SW480 (cell line): ENCODE results near the gene HYAL1.
"Not testable (repeated sequence)": the region's sequence is repeated elsewhere in the genome, so short reads cannot be mapped to it uniquely, and the experiment has no call there.

Experiments
- DNase-seq: peaks from one replicate; pipeline ENCODE4 v3.0.0-alpha.2; 2016; ENCODE audit warnings: low spot score

The HYAL1 gene

DNA sequence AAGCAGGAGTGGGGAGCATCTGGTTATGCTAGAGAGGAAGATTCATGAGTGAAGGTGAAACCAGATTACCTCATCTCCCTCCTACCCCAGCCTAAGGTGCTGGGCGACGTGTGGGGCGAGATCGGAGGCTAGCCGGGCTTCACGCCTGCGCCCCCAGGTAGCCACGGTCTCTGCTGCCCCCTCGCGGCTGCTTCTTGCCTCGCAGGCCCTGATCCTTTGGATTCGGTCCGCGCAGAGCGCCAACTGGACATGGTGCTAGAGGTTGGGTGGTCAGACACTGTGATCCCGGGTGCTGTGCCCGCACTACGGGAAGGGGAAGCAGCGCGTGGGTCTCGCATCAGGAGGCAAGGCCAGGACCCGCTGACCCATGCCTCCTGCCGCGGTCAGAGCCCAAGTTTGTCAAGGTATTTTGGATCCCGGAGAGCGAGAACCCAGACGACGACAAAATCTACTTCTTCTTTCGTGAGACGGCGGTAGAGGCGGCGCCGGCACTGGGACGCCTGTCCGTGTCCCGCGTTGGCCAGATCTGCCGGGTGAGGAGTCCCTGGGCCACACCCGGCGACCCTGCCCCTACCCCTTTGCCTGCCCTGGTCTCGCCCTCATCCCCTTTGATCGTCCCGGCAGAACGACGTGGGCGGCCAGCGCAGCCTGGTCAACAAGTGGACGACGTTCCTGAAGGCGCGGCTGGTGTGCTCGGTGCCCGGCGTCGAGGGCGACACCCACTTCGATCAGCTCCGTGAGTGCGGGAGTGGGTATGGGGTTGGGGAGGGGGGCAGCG, 30.3 kb downstream of the HYAL1 start:
- DNase-seq, result peak; percentile 80

GRCh38 chr3:50272538-50272910, 30.9 kb downstream of the HYAL1 start:
- DNase-seq, result not testable (repeated sequence)

DNA sequence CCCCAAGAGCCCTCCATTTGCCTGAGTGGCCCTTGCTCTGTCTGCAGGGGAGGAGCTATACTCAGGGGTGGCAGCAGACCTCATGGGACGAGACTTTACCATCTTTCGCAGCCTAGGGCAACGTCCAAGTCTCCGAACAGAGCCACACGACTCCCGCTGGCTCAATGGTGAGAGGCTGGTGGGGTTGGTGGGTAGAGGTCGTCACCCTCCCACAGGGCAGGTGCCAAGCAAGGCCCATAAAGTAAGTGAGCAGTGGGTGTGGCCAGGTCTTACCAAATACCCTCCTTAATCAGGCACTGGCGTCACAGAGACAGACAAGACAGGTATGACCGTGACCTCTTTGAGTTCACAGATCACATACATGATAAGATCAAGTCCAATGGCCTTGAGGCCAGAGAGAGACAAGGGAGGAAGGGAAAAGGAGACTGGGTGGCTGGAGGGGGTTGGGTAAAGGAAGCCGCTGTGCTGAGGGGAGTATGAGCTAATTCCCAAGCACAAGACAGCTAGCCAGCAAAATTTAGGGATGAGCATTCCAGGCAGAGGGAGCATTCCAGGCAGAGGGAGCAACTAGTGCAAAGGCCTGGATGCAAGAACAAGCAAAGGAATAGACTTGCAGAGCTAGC, 31.9 kb downstream of the HYAL1 start:
- no peak for DNase-seq

GRCh38 chr3:50270422-50271224, 32.8 kb downstream of the HYAL1 start:
- DNase-seq, result no peak

GRCh38 chr3:50269977-50270413, 33.4 kb downstream of the HYAL1 start:
- no peak for DNase-seq

DNA sequence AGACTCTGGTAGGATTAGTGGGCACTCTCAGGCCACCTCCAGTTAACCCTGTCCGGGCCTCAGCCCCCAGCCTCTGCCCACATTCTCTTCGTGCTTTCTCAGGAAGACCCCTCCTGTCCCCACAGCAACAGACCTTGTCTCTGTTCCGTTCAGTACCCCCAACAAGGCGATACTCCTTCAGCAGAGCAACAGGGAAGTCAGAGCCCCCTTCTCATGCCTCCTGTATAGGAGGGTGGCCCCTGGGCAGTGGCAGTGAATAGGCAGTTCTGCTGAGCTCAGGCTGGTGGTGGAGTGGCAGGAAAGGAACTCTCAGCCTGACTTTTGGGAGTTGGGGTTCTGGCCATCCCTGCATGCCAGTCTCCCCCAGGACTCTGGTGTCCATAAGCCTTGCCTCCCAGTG, 33.9 kb downstream of the HYAL1 start:
- no peak for DNase-seq

DNA sequence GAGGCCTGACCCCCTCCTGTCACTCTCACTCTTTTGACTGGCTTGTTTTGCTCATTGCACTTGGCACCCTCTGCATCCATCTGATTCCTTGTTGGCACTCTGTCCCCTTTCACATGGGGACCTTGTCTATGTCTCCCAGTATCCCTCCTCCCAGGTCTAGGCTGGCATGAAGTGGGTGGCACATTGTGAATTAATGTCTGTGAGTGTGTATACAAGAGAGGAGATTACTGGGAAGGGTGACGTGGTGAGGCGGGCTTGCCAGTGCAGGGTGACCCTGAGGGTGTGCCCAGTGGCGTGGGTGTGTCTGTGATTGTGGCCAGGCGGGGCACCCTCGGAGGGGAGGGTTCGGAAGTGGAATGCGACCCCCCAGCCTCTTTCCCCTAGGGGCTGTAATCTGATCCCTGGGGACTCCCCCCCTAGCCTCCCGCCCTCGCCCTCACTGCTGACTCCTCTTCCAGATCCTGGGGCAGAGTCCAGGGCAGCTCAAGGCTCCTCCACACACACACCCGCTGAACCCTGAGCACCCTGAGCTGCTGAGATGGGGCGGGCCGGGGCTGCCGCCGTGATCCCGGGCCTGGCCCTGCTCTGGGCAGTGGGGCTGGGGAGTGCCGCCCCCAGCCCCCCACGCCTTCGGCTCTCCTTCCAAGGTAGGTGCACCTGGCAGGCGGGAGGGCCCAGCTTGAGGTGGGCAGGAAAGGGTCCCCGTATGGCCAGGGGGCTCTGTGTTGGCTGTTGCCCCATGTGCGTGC, 34.5 kb downstream of the HYAL1 start, which contains the start of gene SEMA3B:
TSS of gene SEMA3B (plus strand) at position 445 of the 749 bp plus-strand sequence. CDS start at position 539, 94 bp downstream.
- DNase-seq, result peak; percentile 95

DNA sequence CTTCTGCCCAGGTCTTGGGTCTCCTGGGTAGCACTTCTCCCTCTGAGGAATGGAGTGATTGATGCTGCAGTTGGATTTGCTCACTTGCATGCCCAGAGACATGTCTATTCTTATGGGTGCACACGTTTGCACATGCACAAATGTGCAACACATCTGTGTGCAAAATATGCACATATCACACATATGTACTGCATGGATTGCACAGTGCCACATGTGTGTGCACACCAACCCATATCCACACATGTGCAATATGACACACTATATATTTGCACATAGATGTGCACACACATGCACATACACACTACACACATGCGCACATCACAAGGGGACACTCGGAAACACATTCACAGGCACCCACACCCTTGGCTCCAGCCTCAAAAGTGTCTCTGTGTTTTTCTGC, 35.1 kb downstream of the HYAL1 start:
- DNase-seq, result no peak

GRCh38 chr3:50267280-50267913, 36.0 kb downstream of the HYAL1 start:
- DNase-seq, result no peak

- DNase-seq, result no peak
These were observed 36.5 kb downstream of the HYAL1 start for GRCh38 chr3:50266836-50267235.

DNA sequence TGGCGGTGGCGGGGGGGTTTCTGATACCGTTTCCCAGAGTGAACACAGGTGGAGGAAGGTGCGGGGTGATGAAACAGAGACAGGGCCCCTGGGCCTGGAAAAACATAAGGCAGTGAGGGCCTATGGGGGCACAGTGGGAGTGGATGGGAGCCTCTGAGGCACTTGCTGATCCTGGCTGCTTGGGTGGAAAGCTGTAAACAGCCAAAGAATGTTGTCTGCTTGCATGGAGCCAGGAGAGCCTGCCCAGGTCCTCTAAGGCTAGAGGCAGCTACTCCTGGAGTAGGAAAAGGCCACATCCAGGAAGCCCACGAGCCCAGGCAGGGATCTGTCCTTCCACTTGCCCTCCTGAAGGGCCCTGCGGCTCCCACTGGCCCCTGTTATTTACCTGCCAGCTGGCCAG, 37.4 kb downstream of the HYAL1 start:
- no peak for DNase-seq

GRCh38 chr3:50265571-50265970, 37.8 kb downstream of the HYAL1 start:
- no peak for DNase-seq

DNA sequence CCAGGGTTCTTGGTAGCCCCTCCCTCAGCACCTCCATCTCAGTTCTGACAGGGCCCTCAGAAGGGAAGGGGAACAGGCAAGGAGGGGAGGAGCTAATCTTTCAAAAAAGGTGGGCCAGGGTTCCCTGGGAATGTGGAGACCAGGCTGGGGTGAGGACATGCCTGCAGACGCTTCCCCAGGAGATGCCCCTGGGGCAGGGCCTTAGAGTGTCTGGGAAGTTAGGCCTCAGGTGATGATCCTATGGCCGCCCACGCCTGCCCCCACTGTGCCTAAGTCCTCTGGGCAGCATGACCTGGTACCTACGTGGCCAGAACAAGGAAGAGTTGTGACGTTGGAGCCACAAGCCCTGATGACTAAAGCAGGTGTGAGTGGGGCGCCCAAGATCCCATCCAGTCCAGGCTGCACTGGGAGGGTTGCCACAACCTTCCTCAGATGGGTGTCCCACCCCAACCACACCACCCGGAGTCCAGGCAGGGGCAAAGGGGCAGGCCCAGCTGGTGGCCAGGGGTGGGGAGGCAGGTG, 38.3 kb downstream of the HYAL1 start:
- DNase-seq, result peak; percentile 96

GRCh38 chr3:50264383-50264963, 38.9 kb downstream of the HYAL1 start:
- DNase-seq, result peak; percentile 98

GRCh38 chr3:50263478-50264382, 39.6 kb downstream of the HYAL1 start:
- DNase-seq, result no peak

- no peak for DNase-seq
These were observed 40.6 kb downstream of the HYAL1 start for GRCh38 chr3:50262778-50263177.

- not testable (repeated sequence) for DNase-seq
These were observed 41.2 kb downstream of the HYAL1 start for GRCh38 chr3:50262200-50262599.

GRCh38 chr3:50261505-50261904, 41.9 kb downstream of the HYAL1 start:
- no peak for DNase-seq

- DNase-seq, result no peak
These were observed 42.4 kb downstream of the HYAL1 start for GRCh38 chr3:50260942-50261441.
